ENCODE results near the gene STK25.
"Not testable (repeated sequence)": the region's sequence is repeated elsewhere in the genome, so short reads cannot be mapped to it uniquely, and the experiment has no call there.

The STK25 gene

GRCh38 chr2:241461693-241462677, 46.4 kb downstream of the STK25 start:
- no peak for DNase-seq

- DNase-seq: no peak
These were observed 47.8 kb downstream of the STK25 start for GRCh38 chr2:241460631-241461030.

- no peak for DNase-seq
These were observed 48.9 kb downstream of the STK25 start for GRCh38 chr2:241459520-241459919.

- no peak for DNase-seq
These were observed 49.7 kb downstream of the STK25 start for GRCh38 chr2:241458687-241459086.

GRCh38 chr2:241456546-241456945, 51.8 kb downstream of the STK25 start:
- DNase-seq: no peak

GRCh38 chr2:241454837-241455485, 53.4 kb downstream of the STK25 start:
- no peak for DNase-seq

GRCh38 chr2:241453919-241454318, 54.5 kb downstream of the STK25 start:
- not testable (repeated sequence) for DNase-seq

GRCh38 chr2:241451840-241452506, 56.4 kb downstream of the STK25 start:
- DNase-seq: no peak

GRCh38 chr2:241450092-241450491, 58.3 kb downstream of the STK25 start:
- not testable (repeated sequence) for DNase-seq

- DNase-seq: no peak
These were observed 63.0 kb downstream of the STK25 start for GRCh38 chr2:241445426-241445825.

- DNase-seq: peak; percentile 70
These were observed 64.7 kb downstream of the STK25 start for GRCh38 chr2:241443486-241444223.

Measured in effector CD4-positive, alpha-beta T cell (primary cell).